ENCODE results near the gene UBE2G1. TPM values are rescaled to one million over a fixed set of nuclear protein-coding genes. Genes with fewer than 3 reads are reported as not detected.

Gene UBE2G1
- total and polyA plus RNA-seq, 2 of the 8 experiments (the other 6 are each of a cell fraction or from before 2014, with no cell fraction given) = 73.9 to 170 TPM

DNA sequence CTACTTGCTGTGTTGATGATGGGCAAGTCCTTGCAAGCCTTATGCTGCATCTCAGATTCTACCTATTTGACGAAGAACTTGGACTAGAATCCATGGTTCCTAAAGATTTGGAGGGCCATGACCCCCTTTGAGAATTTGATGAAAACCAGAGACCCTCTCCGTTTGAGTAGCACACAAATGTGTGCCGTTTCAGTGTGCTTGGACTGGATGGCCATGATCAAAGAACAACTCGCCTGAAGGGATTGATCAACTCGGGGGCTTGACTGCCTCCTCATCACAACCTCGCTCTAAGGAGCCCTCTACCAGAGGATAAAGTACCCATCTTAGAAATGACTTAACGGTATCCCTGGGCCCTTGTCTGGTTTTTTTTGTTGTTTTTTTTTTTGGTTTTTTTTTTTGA lies 99.9 kb downstream of the UBE2G1 start:
- no peak overlapping the region for H3K27ac ChIP-seq (ENCODE audit: low read depth, low read length)
- no peaks in the 10 kb centered on the region for H3K9me3 ChIP-seq (ENCODE audit: insufficient read depth in 2 of 2, low read depth in 1 of 2, low read length in 1 of 2)
- H3K4me2 ChIP-seq (ENCODE audit: insufficient read depth in 1 of 2, low read depth in 2 of 2, low read length in 2 of 2) = no peak overlapping the region
- H3K14ac ChIP-seq (ENCODE audit: insufficient read length) = no peak overlapping the region
- H4K20me1 ChIP-seq (replicated peaks in 1 of 2; ENCODE audit: control insufficient read depth in 1 of 2, insufficient read depth in 2 of 2, low read length in 2 of 2) = peaks cover 9 to 11% of the 10 kb centered on the region in 2 experiments
- FAIRE-seq (no peak), DNase-seq (ENCODE audit: low read depth in 1 of 2, low spot score in 2 of 2) (no peak)
- H4K8ac ChIP-seq (ENCODE audit: extremely low read depth, insufficient read depth, low read length) = 0 out of 2 replicates have a peak overlapping the region, but pooled peaks have one; percentile 23
- no peak overlapping the region for H3K4ac ChIP-seq (replicated peaks; ENCODE audit: insufficient read length, low read depth, low read length)
- H3K23ac ChIP-seq (ENCODE audit: insufficient read length) = no peak overlapping the region
- TF ChIP-seq POLR2A (IDR thresholded peaks at IDR 0.05; ENCODE audit: control extremely low read depth in 1 of 2, low read depth in 2 of 2, low read length in 2 of 2) (peak in 1 of 2 experiments; percentile 1; a peak in 1 of 3 replicates), HDAC6 (IDR thresholded peaks at IDR 0.05; ENCODE audit: low read depth, low read length) (no peak), JUND (IDR thresholded peaks at IDR 0.05; ENCODE audit: low read length) (no peak), POLR2AphosphoS5 (IDR thresholded peaks at IDR 0.05; ENCODE audit: low read depth, low read length) (0 out of 2 replicates have a peak, but pooled peaks have one; percentile 51)
- TF ChIP-seq, protein P1, sequence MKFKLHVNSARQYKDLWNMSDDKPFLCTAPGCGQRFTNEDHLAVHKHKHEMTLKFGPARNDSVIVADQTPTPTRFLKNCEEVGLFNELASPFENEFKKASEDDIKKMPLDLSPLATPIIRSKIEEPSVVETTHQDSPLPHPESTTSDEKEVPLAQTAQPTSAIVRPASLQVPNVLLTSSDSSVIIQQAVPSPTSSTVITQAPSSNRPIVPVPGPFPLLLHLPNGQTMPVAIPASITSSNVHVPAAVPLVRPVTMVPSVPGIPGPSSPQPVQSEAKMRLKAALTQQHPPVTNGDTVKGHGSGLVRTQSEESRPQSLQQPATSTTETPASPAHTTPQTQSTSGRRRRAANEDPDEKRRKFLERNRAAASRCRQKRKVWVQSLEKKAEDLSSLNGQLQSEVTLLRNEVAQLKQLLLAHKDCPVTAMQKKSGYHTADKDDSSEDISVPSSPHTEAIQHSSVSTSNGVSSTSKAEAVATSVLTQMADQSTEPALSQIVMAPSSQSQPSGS (IDR thresholded peaks at IDR 0.05; ENCODE audit: low read length) = no peak
- H2BK20ac ChIP-seq (ENCODE audit: low read length) = no peak overlapping the region
- H3K9ac ChIP-seq (replicated peaks in 1 of 4; ENCODE audit: extremely low read depth in 1 of 4, low read depth in 3 of 4, low read length in 3 of 4) = no peak overlapping the region
- H3K4me1 ChIP-seq (replicated peaks in 1 of 4; ENCODE audit: control insufficient read depth in 3 of 4, insufficient read depth in 4 of 4, low read length in 3 of 4) = peaks cover 0 to 14% (median 5%) of the 10 kb centered on the region in 4 experiments
- peaks cover 13 to 20% of the 10 kb centered on the region in 2 experiments for H3K79me2 ChIP-seq (ENCODE audit: control insufficient read depth in 1 of 2, insufficient read depth in 2 of 2, low read length in 2 of 2)
- H3K56ac ChIP-seq (replicated peaks; ENCODE audit: insufficient read length, low read depth, low read length) = no peak overlapping the region
- no peak overlapping the region for H2AK5ac ChIP-seq (ENCODE audit: low read depth, low read length)
- H2BK120ac ChIP-seq (replicated peaks; ENCODE audit: low read depth, low read length) = no peak overlapping the region
- ChIA-PET CTCF (ENCODE audit: partially characterized antibody) (interaction anchor here (1.1 to 1.7 kb wide), 2 partner anchors 8 to 154 kb away, joined by 3 to 7 read pairs; no protein-coding TSS in a partner anchor), POLR2A (ENCODE audit: partially characterized antibody) (interaction anchor here (1.1 kb wide), 3 partner anchors 10 to 17 kb away, joined by 3 read pairs; no protein-coding TSS in a partner anchor)
- H2BK15ac ChIP-seq (ENCODE audit: low read length) = no peak overlapping the region
- no peak overlapping the region for H2BK12ac ChIP-seq (ENCODE audit: low read depth, low read length)
- H2AFZ ChIP-seq (ENCODE audit: low read length) = no peak overlapping the region
- H4K91ac ChIP-seq (replicated peaks; ENCODE audit: insufficient read length, low read length) = no peak overlapping the region
- no peaks in the 10 kb centered on the region for H3K27me3 ChIP-seq (replicated peaks in 1 of 4; ENCODE audit: control insufficient read depth in 3 of 4, extremely low read depth in 1 of 4, insufficient read depth in 3 of 4, low read length in 3 of 4)
- H3K79me1 ChIP-seq (ENCODE audit: low read depth, low read length) = peaks cover 14% of the 10 kb centered on the region
- H4K5ac ChIP-seq (ENCODE audit: insufficient read length, low read depth, low read length) = no peak overlapping the region
- H2BK5ac ChIP-seq (ENCODE audit: low read depth, low read length) = no peak overlapping the region
- H3K4me3 ChIP-seq (ENCODE audit: extremely low read depth in 1 of 4, insufficient read depth in 2 of 4, low read depth in 3 of 4, low read length in 4 of 4) = no peak overlapping the region
- WGBS, 2 experiments (ENCODE audit: extremely low coverage in 1 of 2, insufficient coverage in 1 of 2, insufficient read length in 1 of 2, insufficient replicate concordance in 2 of 2, low coverage in 1 of 2, low lambda C conversion rate in 2 of 2, missing lambda C conversion rate in 1 of 2) = 88% methylated on average over 7 of the region's 7 CpGs; no CpG with 5 or more reads in 1 of the 2 experiments
- peaks cover 10% of the 10 kb centered on the region; the same call in 1 of the 2 replicates for H3K23me2 ChIP-seq (ENCODE audit: low read depth, low read length)
- H3K36me3 ChIP-seq (ENCODE audit: control insufficient read depth in 2 of 4, insufficient read depth in 4 of 4, low read length in 3 of 4) = peaks cover 5 to 25% (median 13%) of the 10 kb centered on the region in 4 experiments; a peak in 6 of 8 replicates
- no peak overlapping the region for H3K18ac ChIP-seq (ENCODE audit: extremely low read depth, low read length)

Data from H1 (cell line).